PC-9 (cell line): Measurements from ENCODE around the gene LCN10.

Experiments
- EZH2 ChIP-seq: fragments of 200-600 bp; sonication (generic); IDR thresholded peaks from 2 replicates; pipeline ENCODE4 v1.8.0; 2017; ENCODE audit warnings: antibody characterized with exemption, low read depth
- TF ChIP-seq, protein P1 (sequence below): fragments of 200-600 bp; sonication (generic); conservative IDR thresholded peaks from 2 replicates; pipeline ENCODE4 v1.6.1; 2017; ENCODE audit warnings: mixed run types, antibody characterized with exemption, mild to moderate bottlenecking, moderate library complexity

GRCh38 chr9:136724772-136725171 lies 18.0 kb downstream of the LCN10 start:
- no peak for TF ChIP-seq EZH2
- TF ChIP-seq, protein P1, sequence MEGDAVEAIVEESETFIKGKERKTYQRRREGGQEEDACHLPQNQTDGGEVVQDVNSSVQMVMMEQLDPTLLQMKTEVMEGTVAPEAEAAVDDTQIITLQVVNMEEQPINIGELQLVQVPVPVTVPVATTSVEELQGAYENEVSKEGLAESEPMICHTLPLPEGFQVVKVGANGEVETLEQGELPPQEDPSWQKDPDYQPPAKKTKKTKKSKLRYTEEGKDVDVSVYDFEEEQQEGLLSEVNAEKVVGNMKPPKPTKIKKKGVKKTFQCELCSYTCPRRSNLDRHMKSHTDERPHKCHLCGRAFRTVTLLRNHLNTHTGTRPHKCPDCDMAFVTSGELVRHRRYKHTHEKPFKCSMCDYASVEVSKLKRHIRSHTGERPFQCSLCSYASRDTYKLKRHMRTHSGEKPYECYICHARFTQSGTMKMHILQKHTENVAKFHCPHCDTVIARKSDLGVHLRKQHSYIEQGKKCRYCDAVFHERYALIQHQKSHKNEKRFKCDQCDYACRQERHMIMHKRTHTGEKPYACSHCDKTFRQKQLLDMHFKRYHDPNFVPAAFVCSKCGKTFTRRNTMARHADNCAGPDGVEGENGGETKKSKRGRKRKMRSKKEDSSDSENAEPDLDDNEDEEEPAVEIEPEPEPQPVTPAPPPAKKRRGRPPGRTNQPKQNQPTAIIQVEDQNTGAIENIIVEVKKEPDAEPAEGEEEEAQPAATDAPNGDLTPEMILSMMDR = no peak
